GM21619 (cell line): ENCODE results near the gene GNAI1.

ENCODE experiments used
- ATAC-seq: cut with Tn5 transposase; IDR thresholded peaks from one replicate; pipeline ENCODE4 v1.9.1; 2021; ENCODE audit not compliant: unreplicated experiment

The GNAI1 gene

DNA sequence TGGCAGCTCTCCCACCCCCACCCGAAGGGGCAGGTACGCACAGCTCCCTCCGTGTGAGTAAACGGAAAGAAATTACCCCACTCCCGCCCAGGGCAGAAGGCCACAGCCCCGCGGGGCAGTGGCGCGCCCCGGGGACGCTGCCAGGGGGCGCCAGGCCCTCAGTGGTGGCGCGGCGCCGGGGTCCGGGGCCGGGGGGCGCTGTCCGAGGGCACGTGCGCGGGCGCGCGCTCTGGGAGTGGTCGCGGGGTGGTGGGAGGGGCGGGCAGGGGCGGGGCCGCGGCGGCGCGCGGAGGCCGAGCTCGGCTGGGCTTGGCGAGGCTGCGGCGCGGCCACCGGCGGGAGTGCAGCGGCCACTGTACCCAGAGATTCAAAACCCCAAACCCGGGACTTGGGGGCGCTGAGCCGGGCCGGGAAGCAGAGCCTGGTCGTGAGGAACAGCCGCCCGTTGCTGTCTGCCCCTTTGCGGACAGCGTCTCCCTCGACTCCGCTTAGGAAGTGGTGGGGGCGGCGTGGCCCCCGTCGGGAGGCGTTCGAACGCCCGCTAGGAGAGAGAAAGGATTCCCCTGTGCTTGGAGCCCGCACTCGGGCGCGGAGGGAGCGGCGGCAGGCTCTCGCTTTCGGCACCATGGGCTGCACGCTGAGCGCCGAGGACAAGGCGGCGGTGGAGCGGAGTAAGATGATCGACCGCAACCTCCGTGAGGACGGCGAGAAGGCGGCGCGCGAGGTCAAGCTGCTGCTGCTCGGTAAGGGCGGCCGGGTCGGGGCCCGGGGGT is at the start of gene GNAI1:
TSS of gene GNAI1 (plus strand) at position 296 of the 773 bp plus-strand sequence. CDS start at position 626, 330 bp downstream.
- ATAC-seq, result no peak

DNA sequence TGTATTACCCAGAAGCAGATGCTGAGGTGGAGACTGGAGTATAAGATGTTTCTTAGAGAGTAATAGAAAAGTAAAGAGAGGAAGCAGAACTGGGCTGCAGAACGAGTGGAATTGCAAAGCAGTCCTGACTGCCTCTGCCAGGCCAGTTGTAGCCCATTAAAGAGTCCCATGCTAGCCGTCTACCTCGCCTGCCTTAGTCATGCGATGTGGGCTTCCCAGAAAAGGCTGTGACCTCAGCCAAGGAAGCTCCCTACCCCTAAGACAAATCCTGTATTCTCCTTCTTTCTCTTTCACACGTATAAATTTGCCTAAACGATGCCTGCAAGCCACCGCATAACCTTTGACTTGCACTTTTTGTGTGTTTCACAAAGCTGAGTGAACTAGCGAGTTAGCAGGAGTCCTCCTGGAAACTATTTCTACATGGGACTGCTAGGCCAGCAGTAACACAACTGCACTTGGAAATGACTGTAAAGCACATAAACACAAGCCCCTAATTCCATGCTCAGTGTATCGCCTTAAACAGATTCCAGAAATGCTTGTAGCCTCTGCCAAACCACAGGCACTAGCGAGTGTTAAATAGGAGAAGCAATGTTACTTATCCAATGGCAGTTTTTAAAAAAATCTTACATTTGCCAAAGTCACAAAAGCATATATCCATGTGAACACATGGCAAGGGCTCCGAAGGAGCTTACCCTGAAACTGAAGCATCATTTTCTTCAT is 47.4 kb upstream of the GNAI1 start:
- ATAC-seq, result no peak

DNA sequence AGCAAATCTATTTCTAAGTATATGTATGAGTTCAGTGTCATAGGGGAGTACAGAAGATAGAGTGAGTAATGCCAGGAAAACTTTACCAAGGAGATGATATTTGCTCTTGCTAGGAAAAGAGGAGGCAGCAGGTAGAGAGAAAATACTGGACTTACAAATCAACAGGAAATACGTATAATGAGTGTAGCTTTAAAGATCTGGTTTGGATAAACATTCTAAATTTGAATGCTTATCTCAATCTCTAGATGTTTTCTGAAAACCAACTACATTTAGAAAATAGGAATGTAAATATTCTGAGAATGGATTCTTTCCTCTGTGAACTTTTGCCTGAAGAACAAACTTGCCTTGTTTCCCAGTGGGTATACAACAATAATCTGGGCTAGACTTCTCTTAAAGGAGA is 46.9 kb upstream of the GNAI1 start:
- no peak for ATAC-seq

DNA sequence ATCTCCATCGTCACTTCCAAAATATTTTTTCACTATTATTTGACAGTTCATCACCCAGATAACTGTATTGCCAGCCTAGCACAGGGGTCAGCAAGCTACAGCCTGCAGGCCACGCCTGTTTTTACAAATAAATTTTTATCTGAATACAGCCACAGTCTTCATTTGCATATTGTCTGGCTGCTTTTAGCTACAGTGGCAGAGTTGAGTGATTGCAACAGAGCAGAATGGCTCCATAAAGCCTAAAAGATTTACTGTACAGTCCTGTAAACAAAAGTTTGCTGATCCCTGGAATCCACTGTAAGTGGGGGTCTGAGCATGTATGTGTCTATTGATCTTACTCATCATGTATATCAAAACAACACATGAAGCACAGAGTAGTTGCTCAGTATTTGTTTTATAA is 45.9 kb upstream of the GNAI1 start:
- no peak for ATAC-seq

DNA sequence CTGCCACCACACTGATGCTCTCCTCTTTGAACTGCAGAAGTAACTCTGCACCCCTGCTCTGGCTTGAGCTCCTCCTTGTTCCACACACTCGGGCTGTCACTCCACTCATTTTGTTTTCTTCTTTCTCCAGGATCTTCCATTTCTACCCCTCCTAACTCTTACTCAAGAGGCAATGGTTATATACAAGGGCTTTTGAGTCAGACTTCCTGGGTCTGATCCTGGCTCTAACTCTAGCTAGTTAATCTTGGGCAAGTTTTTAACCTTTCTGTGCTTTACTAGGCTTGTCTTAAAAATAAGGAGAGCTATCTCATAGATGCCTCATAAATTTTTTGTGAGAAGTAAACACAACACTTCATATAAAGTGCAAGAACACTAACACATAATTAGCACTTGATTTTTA is 45.3 kb upstream of the GNAI1 start:
- no peak for ATAC-seq

DNA sequence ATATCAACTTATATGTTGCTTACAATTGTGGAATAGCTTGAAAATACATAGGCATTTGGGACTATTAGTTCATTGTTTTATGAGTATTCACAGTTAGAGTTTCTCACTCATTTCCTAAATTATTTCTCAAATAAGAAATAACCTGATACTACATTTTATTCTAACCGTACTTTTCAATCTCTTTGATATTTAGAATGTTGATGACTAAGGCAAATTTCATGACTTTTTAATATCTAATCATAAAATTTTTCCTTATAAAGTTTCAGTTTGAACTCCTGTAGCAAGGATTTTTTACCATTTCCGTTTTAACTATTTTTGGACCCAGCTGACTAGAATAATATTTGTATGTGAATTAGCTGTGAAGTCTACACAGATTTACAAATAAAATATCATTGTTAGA is 41.3 kb upstream of the GNAI1 start:
- ATAC-seq, result no peak

DNA sequence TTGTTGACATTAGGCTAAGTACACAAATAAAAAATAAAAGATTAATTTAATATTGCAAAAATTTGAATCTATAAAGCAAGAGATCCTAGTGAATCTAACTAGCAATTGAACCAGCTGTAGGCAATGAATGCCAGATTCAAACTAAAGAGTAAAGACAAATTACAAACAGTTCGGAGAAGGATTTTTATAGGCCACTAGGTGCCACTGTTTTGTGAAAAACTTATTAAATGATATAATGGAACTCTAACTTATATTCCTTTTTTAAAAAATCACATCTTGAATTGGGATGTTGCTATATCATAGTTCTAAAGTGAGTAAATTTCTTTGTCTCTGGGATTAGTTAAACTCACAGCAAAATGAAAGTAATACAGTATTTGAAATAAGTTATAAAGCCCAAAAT is 39.1 kb upstream of the GNAI1 start:
- no peak for ATAC-seq

DNA sequence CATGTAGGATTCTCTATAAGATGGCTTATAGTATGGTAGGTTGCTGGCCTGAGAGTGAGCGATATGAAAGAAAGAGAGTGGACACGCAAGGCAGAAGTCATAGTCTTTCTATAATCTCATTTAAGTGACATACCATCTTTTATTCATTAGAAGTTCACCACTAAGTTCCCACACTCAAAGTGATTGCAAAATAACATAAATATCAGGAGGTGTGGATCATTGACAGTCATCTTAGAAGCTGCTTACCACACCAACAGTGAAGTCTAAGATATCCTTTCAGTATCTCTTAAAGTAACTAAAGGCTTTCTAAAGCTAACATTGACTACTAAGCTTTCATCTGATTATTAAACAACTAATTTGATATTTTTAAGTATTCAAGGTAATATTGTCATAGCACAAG is 36.9 kb upstream of the GNAI1 start:
- ATAC-seq, result no peak

DNA sequence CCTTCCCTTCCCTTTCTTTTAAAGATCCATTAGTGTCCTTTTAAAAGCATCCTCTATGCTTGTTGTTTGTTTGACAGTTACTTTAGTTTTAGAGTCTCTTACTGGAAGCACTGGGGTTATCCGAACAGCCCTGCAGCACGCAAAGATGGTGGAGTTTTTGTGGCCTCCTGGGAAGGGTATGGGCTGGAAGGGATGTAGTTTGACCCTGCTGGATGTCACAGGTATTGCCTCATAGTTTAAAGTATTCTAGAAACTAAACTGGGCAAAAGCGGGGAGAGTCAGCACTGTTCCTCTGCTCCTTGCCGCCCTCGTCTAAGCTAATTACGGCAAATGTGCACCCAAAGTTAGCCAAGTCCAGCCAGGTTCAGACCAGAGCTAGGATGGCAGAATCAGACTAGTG is 35.8 kb upstream of the GNAI1 start:
- no peak for ATAC-seq

DNA sequence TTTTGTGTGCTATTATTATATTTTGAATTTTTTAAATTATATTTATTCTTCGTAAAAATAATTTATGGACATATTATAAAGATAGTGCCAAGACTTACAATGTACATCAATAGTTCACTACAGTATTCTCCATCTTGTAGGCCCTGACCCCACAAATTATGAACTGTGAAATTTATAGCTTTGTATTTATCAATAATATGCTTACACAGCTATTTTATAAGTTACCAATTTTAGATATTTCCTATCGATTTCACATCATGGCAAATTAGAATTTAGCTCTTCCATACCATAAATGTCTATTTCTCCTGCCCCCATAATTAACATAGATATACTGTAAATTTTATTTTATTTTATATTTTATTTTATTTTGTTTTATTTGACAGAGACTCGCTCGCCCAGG is 34.4 kb upstream of the GNAI1 start:
- no peak for ATAC-seq

DNA sequence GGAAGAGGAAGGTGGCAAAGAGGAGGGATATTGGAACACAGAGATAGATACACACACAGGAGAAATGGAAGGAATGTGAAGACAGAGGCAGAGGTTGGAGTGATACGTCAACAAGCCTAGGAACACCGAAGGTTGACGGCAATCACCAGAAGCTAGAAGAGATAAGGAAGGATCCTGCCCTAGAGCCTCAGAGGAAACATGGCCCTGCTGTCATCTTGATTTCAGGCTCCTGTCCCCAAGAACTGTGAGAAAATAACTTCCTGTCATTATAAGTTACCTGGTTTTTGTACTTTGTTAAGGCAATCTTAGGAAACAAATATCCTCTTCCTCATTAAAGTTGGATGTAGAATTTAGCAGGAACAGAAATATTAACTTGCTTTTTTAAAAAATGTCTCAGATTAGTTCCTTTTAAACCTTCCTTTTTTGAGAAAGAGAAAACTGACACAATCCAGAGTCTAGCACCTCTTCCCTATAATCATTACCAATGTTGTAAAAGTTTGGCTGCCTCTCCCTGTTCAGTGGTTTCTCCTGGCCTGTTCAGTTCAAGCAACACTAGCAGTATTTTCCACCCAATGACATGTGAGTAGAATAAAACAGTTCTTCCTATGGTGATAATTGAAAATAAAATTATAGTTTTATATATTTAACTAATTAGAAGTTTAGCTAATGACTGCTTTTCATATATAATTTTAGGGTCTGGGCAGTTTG is 28.8 kb upstream of the GNAI1 start:
- ATAC-seq, result no peak

DNA sequence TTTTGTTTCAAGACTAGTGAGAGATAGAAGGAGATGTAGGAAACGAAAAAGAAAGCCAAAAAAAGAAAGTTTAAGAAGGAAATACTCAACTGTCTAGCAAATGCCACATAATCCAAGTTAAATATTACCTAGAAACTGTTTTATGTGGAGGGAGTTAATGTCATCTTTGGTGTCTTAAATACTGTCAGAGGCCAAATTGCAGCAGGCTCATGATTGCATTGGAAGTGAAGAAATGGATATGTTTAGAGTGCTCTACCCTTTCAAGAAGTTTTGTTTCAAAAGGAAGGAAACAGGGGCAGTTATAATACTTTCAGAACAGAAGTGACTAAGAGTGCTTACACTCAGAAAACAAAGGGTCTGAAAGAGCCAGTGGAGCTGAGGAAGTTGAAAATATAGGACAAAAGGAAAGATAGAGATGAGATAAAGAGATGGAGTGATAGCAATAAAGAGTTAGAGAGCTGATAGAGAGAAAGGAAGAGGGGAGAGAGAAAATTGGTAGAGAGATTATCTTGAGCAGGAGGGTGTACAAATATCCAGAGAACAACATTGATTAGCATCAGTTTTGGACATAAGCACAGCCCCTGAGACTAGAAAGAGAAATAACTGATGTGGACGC is 28.0 kb upstream of the GNAI1 start:
- ATAC-seq, result no peak

DNA sequence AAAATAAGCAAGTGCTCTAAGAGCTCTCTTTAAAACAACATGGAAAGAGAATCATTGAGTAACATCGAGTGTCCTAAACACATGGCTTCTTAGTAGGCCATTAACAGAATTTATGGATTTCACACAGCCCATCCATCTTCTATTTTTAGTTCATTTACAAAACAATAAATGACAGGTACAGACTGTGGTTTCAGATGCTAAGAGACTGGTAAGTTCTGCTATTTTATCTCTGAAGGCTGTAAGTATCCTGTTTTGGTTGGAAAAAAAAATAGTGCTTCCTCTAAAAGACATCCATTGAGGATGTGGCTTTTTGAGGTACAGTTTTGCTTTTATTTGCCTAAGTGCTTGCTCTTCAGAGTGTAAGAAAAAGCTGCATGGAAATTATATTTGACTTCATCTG is 27.4 kb upstream of the GNAI1 start:
- no peak for ATAC-seq

DNA sequence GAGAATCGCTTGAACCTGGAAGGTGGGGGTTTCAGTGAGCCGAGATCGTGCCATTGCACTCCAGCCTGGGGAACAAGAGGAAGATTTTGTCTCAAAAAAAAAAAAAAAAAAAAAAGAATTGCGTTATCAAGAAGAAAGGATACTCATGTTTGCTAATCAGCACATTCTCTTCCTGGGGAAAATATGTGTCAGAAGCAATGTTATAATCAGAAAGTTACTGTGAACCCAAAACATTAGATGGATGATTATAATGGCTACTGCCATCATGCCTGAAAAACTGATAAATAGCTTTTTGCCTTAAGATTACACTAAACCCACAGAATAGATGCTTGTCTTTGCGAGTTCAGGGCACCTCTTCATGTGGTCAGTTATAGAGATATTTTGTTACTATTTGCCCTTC is 24.3 kb upstream of the GNAI1 start:
- no peak for ATAC-seq

DNA sequence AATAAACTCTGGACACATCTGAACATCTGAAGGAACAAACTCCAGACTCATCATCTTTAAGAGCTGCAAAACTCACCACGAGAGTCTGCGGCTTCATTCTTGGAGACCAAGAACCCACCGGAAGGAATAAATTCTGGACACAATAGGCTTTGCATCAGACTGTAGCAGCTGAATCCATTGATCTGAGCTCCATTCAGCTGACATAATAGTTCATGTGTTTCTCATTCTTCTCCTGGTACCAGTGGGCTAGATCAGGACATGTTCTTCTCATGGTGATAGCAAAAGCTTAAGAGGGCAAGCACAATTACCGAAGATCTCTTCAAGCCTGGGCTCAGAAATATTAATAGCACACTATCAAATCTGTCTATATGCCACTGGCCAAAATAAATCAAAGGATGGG is 20.5 kb upstream of the GNAI1 start:
- ATAC-seq, result no peak

DNA sequence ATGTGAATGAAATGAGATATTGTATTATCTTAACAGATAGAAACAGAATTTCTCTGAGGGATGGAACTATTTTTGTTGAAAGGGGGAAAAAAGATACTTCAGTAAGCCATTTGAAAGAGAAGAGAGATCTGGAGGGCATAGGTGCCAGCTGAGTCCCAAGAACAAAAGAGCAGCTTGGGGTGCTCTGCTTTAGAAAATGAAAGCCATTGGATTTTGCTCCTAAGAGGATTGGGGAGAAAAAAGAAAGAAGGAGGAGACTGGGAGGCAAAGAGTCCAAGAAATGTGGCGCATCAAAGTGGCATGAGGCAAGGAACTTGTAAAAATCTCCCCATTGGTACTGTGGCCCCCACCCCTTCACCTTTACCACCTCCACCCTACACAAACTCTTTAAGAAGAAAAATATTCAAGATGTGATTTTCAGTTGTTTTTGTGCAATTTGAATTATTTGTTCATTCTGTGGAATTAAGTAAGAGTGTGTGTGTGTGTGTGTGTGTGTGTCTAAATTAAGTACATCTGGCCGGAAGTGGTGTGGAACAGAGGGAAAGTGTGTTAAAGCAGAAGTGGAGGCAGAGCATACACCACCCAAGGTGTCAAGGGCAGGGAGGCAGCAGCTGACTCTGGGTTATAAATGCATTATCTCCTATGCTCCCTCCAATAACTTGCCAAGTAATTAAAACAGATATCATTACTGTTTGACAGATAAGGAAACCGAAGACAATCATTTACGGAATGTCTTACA is 9.9 kb upstream of the GNAI1 start:
- no peak for ATAC-seq

DNA sequence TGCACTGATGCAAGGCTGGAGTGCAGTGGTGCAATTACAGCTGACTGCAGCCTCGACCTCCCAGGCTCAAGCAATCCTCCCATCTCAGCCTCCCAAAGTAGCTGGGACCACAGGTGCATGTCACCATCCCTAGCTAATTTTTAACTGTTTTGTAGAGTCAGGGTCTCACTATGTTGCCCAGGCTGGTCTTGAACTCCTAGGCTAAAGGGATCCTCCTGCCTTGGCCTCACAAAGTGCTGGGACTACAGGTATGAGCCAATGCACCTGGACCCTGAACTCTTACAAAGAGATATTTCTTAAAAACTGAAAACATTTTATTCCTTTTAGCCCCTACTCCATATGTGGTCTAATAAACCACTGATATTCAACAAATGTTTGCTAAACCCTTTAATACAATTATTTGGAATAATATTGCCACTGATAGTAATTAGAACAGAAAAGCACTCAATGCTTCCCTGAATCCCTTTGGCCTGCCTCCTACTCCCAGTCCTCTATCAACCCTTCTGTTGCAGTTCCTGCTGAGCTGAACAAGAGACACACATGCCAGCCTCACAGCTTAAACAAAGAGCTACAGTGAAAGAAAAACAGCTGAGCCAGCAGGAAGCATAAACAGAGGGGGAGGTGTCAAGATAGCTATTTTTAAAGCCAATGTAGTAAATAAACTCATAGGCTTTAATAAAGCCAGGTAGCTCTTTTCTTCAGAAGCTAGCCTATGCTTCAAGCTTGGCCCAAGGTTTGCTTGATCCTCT is 7.0 kb upstream of the GNAI1 start:
- ATAC-seq, result no peak

DNA sequence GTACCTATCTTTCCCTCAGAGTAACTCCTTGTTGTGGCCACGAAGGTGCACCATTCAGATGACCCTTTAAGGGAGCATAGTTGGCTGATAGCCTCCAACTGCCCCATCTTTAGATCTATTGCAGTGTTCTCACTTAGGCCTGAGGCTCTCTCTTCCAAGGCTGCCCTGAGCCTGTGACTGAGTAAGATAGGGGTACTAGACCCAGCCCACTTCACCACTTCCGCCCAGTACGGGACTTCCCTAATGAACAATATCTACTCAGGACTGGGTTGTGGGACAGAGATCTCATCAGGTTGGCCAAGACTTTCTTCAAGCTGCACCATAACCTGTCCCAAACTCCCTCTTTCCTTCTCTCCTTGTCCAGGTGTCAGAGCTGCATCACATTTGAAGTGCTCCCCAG is 5.7 kb upstream of the GNAI1 start:
- ATAC-seq, result no peak

DNA sequence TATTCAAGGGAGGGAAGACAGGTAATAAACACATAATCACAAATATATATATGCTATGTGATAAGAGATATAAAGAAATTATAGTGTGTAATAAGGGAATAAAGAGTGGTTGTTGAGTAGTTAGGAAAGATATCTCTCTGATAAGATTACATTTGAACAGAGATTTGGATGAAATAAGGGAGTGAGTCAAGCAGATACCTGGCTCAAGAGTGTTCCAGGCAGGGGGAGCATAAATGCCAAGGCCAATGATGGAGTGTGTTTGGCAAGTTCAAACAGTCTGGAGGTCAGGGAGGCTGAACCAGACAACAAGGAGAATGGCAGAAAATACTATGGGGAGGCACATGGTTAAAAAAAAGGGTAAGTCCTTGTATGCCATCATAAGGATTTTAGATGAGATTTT is 4.8 kb upstream of the GNAI1 start:
- no peak for ATAC-seq
